ENCODE measurements around the gene AMBRA1.

Gene AMBRA1

GRCh38 chr11:46357483-46357936 lies 236.3 kb downstream of the AMBRA1 start:
- DNase-seq (no peak), ATAC-seq (replicated peaks) (no peak)
- peak overlapping the region; percentile 84 to 90 for H3K27ac Mint-ChIP-seq
- H3K4me3 Mint-ChIP-seq: peak overlapping the region; percentile 56 to 69
- H3K9me3 Mint-ChIP-seq: no peaks in the 10 kb centered on the region
- no peaks in the 10 kb centered on the region for H3K27me3 Mint-ChIP-seq
- H3K36me3 Mint-ChIP-seq (ENCODE audit: insufficient read depth): peaks cover 21% of the 10 kb centered on the region
- peaks cover 66 to 74% of the 10 kb centered on the region in 2 donors for H3K4me1 Mint-ChIP-seq (ENCODE audit: low read depth in 2 of 2)

DNA sequence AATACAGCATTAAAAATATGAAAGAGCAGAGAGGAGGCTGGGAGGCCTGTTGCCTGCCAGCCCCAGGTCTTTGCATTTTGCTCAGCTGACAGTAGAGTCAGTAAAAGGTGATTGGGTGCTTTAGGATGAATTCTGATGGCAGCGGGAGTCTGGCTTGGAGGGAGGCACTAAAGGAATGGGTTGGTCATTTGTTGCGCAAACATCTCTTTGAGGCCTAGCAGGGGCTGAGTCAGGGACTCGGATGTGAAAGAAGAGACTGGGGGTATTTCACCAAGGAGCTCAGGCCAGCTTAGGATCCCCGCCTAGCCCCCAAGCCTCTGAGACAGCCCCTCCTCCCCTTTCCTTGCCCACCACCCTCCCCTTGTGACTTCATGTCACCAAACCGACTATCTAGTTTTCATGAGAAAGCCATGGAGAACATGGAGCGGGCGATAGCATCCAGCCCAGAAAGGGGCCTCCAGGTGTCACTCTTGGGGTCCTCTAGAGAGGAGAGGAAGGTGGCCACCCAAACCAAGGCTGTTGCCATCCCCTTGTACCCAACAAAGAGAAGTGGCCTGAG lies 236.8 kb downstream of the AMBRA1 start:
- H3K4me1 Mint-ChIP-seq (ENCODE audit: low read depth in 2 of 2): peaks cover 65 to 74% of the 10 kb centered on the region in 2 donors

DNA sequence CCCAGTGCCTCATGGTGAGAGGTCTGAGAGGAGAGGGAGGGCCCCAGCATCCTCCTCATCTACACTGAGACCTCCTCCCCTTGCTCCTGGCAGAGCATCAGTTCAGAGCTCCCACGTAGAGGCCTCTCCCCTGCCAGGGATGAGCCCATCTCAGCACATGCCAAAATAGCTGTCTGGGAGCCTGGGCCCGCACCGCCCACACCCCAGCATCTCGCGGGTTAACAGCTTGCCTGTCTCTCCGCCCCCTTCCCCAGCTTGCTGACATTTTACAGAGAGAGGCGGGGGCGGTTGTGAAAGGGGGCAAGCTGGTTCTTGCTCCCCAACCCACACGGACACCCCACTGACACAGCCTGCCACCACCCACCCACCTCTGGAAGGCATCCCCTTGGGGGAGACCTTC lies 240.1 kb downstream of the AMBRA1 start:
- DNase-seq: no peak
- H3K36me3 Mint-ChIP-seq (ENCODE audit: insufficient read depth): peaks cover 32% of the 10 kb centered on the region
- no peaks in the 10 kb centered on the region for H3K9me3 Mint-ChIP-seq
- no peak for ATAC-seq (replicated peaks)
- no peaks in the 10 kb centered on the region for H3K27me3 Mint-ChIP-seq
- H3K4me3 Mint-ChIP-seq: peak overlapping the region; percentile 97 to 98
- H3K27ac Mint-ChIP-seq: peak overlapping the region; percentile 82 to 95
- H3K4me1 Mint-ChIP-seq (ENCODE audit: low read depth in 2 of 2): peaks cover 81 to 83% of the 10 kb centered on the region in 2 donors

More for the DNA sequence above, 236.8 kb downstream of the AMBRA1 start:
- Mint-ChIP-seq H3K27ac (peak overlapping the region; percentile 84 to 90), H3K27me3 (no peaks in the 10 kb centered on the region), H3K4me3 (peak overlapping the region; percentile 56 to 69), H3K9me3 (no peaks in the 10 kb centered on the region), H3K36me3 (ENCODE audit: insufficient read depth) (peaks cover 26% of the 10 kb centered on the region)
- ATAC-seq (replicated peaks) (no peak), DNase-seq (no peak)

GRCh38 chr11:46352063-46352841 lies 241.6 kb downstream of the AMBRA1 start:
- no peaks in the 10 kb centered on the region for H3K27me3 Mint-ChIP-seq
- peaks cover 73 to 75% of the 10 kb centered on the region in 2 donors for H3K4me1 Mint-ChIP-seq (ENCODE audit: low read depth in 2 of 2)
- H3K27ac Mint-ChIP-seq: peak overlapping the region; percentile 82 to 95
- peaks cover 37% of the 10 kb centered on the region for H3K36me3 Mint-ChIP-seq (ENCODE audit: insufficient read depth)
- peak overlapping the region; percentile 97 to 98 for H3K4me3 Mint-ChIP-seq
- ATAC-seq (replicated peaks) (peak; percentile 53), DNase-seq (peak; percentile 78 to 82 (median 81))
- H3K9me3 Mint-ChIP-seq: no peaks in the 10 kb centered on the region

DNA sequence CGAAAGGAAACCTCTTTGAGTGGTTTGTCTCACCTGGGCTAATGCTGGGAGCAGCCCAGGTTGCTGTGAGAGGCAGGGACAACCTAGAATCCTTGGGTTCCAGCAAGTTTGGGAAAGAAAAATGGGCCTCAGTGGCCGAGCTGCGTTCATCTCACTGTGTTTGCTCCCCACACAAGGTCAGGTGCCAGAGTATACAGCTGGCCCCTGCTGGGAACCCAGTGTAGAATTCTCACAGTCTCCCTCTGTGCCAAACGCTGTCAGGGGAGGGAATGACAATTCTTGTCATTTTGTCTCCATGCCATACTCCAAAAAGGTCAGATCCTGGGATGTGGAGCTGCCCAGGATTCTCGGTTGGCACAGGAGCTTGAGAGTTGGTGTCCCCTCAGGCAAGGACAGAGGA lies 242.2 kb downstream of the AMBRA1 start:
- no peaks in the 10 kb centered on the region for H3K9me3 Mint-ChIP-seq
- no peak for ATAC-seq (replicated peaks)
- DNase-seq: no peak
- peak overlapping the region; percentile 82 to 95 for H3K27ac Mint-ChIP-seq
- H3K4me1 Mint-ChIP-seq (ENCODE audit: low read depth in 2 of 2): peaks cover 72 to 73% of the 10 kb centered on the region in 2 donors
- H3K27me3 Mint-ChIP-seq: no peaks in the 10 kb centered on the region
- peak overlapping the region; percentile 97 to 98 for H3K4me3 Mint-ChIP-seq
- peaks cover 40% of the 10 kb centered on the region for H3K36me3 Mint-ChIP-seq (ENCODE audit: insufficient read depth)

DNA sequence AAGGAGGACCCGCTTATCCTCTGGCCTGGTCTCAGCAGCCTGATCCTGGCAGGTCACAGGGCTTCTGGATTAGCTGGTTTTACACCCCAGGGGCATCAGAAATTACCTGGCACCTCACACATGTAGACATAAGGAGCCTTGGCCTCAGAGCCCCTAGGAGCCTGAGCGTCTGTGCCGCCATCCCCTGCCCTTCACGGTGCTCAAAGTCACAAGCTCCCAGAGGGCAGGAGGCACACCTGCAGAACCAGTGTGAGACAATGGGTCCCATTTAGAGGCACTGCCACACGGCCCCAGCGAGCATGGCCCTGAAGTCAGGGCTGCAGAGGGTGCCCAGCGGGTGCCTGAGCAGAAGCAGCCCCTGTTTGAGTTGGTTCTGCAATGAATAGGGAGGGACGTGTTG lies 242.7 kb downstream of the AMBRA1 start:
- Mint-ChIP-seq H3K27me3 (no peaks in the 10 kb centered on the region), H3K4me3 (peak overlapping the region; percentile 97 to 98), H3K27ac (peak overlapping the region; percentile 82 to 95), H3K4me1 (ENCODE audit: low read depth in 2 of 2) (peaks cover 72 to 73% of the 10 kb centered on the region in 2 donors), H3K36me3 (ENCODE audit: insufficient read depth) (peaks cover 40% of the 10 kb centered on the region), H3K9me3 (no peaks in the 10 kb centered on the region)
- ATAC-seq (replicated peaks): no peak
- no peak for DNase-seq

DNA sequence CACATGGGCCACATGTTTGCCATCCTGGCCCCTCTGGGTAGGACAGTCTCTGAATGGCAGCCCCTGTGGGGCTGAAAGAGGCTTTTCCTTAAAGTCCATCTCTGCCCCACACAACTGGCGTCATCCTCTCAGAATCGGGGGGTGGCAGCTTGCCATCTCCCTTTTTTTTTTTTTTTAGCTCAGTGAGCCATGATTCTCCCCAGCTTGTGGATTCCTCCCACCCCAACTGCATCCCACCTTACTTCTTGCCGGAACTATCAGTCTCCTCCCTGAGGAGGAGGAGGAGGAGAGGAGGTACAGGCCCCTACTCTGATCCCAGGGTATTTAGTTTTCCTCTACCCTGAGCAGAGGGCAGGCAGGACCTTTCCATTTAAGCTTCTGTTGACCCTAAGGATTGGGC lies 243.1 kb downstream of the AMBRA1 start:
- ATAC-seq (replicated peaks) (no peak), DNase-seq (no peak)
- Mint-ChIP-seq H3K27me3 (no peaks in the 10 kb centered on the region), H3K27ac (peak overlapping the region; percentile 89 to 95), H3K36me3 (ENCODE audit: insufficient read depth) (peaks cover 43% of the 10 kb centered on the region), H3K4me1 (ENCODE audit: low read depth in 2 of 2) (peaks cover 72 to 73% of the 10 kb centered on the region in 2 donors), H3K4me3 (peak overlapping the region; percentile 97 to 98), H3K9me3 (no peaks in the 10 kb centered on the region)

GRCh38 chr11:46348566-46349401 lies 245.0 kb downstream of the AMBRA1 start:
- Mint-ChIP-seq H3K4me3 (peak overlapping the region; percentile 97 to 98), H3K27me3 (peaks cover 0 to 7% of the 10 kb centered on the region in 2 donors), H3K9me3 (no peaks in the 10 kb centered on the region), H3K36me3 (ENCODE audit: insufficient read depth) (peaks cover 44% of the 10 kb centered on the region), H3K27ac (peak overlapping the region; percentile 89 to 91), H3K4me1 (ENCODE audit: low read depth in 2 of 2) (peaks cover 69 to 70% of the 10 kb centered on the region in 2 donors)
- DNase-seq: peak; percentile 54 to 67 (median 57)
- ATAC-seq (replicated peaks): peak; percentile 51

DNA sequence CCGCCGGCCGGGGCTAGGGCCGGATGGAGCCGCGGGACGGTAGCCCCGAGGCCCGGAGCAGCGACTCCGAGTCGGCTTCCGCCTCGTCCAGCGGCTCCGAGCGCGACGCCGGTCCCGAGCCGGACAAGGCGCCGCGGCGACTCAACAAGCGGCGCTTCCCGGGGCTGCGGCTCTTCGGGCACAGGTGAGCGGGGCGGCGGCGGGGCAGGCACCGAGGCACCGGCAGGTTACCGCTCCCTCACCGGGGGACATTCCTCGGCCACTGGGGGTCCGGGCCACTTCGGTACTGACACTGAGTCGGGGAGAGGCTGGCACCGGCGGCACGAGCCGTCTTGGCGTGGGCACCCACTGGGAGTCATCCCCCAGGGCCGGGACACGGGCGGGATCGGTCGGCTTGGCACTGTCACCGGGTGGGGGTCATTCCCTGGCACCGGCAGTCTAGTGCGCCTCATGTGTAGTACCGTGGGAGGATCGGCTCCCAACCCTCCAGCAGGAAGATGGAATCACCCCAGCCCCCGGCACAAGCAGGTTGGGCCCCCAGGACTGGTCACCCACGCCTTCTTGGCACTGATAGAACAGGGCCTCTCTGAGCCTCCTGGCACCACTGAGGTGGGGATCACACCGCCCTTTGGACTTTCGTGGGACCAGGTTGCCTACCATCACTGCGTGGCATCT lies 246.0 kb downstream of the AMBRA1 start:
- peak overlapping the region; percentile 97 to 98 for H3K4me3 Mint-ChIP-seq
- DNase-seq (peak in 2 of 3 experiments; percentile 15 to 28), ATAC-seq (replicated peaks) (no peak)

DNA sequence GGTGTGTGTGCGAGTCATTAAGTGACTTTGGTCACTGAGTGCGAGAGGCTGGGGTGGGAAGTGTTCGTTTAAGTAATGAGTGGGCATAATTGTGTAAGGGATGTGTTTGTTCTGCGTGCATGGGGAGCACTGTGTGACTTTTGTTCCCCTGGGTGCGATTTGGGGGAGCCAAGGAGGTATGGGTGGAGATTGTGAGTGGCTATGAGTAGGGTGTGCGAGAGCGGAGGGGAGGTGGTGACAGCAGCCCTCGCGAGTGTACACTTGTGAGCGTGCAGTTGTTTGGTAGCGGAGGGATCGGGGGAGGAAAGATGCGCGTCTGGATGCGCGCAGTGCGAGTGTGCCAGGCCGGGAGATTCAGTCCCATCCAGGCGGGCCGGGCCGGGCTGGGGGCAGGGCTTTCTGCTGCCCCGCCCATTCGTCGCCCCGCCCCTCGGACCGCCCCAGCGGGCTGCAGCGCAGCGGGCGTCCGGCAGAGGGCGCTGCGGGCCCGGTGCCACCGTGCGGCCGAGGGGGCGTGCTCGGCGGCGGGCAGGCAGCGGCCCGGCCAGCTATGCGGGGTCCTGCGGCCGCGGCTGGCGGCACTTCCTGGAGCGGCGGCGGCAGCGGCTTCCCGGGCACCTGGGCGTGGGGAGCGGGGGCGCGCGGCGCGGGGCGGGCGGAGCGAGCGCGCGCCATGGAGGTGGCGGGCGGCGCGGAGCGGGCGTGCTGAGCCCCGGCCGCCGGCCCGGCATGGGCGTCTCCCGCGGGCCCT lies 246.8 kb downstream of the AMBRA1 start, which contains the start of gene DGKZ:
TSS of gene DGKZ (plus strand) at position 578 of the 751 bp plus-strand sequence. CDS start 197 bp downstream, outside the sequence.
- Mint-ChIP-seq H3K4me1 (ENCODE audit: low read depth in 2 of 2) (peaks cover 55 to 58% of the 10 kb centered on the region in 2 donors), H3K27me3 (peaks cover 0 to 7% of the 10 kb centered on the region in 2 donors), H3K4me3 (peak within 1 kb of the TSS; percentile 97 to 98), H3K36me3 (ENCODE audit: insufficient read depth) (peaks cover 38% of the 10 kb centered on the region), H3K27ac (peak within 1 kb of the TSS; percentile 89 to 91), H3K9me3 (no peaks in the 10 kb centered on the region)
- DNase-seq (peak; percentile 89 to 96 (median 95)), ATAC-seq (replicated peaks) (peak; percentile 75)

More for the DNA sequence above, 246.0 kb downstream of the AMBRA1 start:
- Mint-ChIP-seq H3K9me3 (no peaks in the 10 kb centered on the region), H3K4me1 (ENCODE audit: low read depth in 2 of 2) (peaks cover 59% of the 10 kb centered on the region in 2 donors), H3K36me3 (ENCODE audit: insufficient read depth) (peaks cover 45% of the 10 kb centered on the region), H3K27me3 (peaks cover 0 to 7% of the 10 kb centered on the region in 2 donors), H3K27ac (peak overlapping the region in 1 of 2 donors; percentile 91)
